Bronchial epithelial cell (primary cell): Measurements from ENCODE around the gene MTHFSD. TPM values are rescaled to one million over a fixed set of nuclear protein-coding genes. Genes with fewer than 3 reads are reported as not detected.

Experiments used
- DNase-seq: peaks from one replicate; pipeline ENCODE4 v3.0.0-alpha.2; 2010; ENCODE audit warnings: low read depth
- FAIRE-seq: peaks from 2 replicates; lab custom pipeline; 2011; peaks lifted over from hg19 to GRCh38; lab: Jason Lieb, UNC
- H3K27me3 ChIP-seq: 2 replicates; pipeline ENCODE4 v1.5.1; 2011; ENCODE audit warnings: low read length; ENCODE audit not compliant: control insufficient read depth, insufficient read depth
- H3K36me3 ChIP-seq: 2 replicates; pipeline ENCODE4 v1.5.1; 2011; ENCODE audit warnings: low read length; ENCODE audit not compliant: control insufficient read depth, insufficient read depth
- H3K4me3 ChIP-seq: 2 replicates; pipeline ENCODE4 v1.5.1; 2011; ENCODE audit warnings: mild to moderate bottlenecking, low read depth, low read length, control low read depth
- CTCF ChIP-seq: IDR thresholded peaks from 2 replicates; pipeline ENCODE4 v1.5.1; 2011; ENCODE audit warnings: mild to moderate bottlenecking, moderate library complexity, low read length, control low read depth, inconsistent platforms; ENCODE audit not compliant: insufficient read depth, severe bottlenecking
- total RNA-seq: library from RNA; depleted of rRNA; stranded (reverse); fragments of >200 nt; gene quantifications from 2 replicates; pipeline ENCODE4 v1.2.1, GENCODE V29; 2014

The MTHFSD gene
- total RNA-seq, 1 donor from 2014 or later: 13.2 TPM

GRCh38 chr16:86519007-86519648 lies 35.9 kb downstream of the MTHFSD start:
- no peak overlapping the region for H3K4me3 ChIP-seq

GRCh38 chr16:86517652-86518258 lies 37.3 kb downstream of the MTHFSD start:
- no peaks in the 10 kb centered on the region for H3K36me3 ChIP-seq
- H3K4me3 ChIP-seq: no peak overlapping the region
- FAIRE-seq (peak; percentile 18), DNase-seq (peak; percentile 13)
- peak; percentile 69 for TF ChIP-seq CTCF
- H3K27me3 ChIP-seq: peaks cover 48% of the 10 kb centered on the region

More at GRCh38 chr16:86519007-86519648, 35.9 kb downstream of the MTHFSD start:
- no peak for DNase-seq
- no peak for TF ChIP-seq CTCF
- peaks cover 37% of the 10 kb centered on the region for H3K27me3 ChIP-seq
- H3K36me3 ChIP-seq: no peaks in the 10 kb centered on the region
- no peak for FAIRE-seq

GRCh38 chr16:86517033-86517432 lies 38.0 kb downstream of the MTHFSD start:
- peaks cover 53% of the 10 kb centered on the region for H3K27me3 ChIP-seq
- H3K4me3 ChIP-seq: no peak overlapping the region
- H3K36me3 ChIP-seq: no peaks in the 10 kb centered on the region
- DNase-seq (no peak), FAIRE-seq (no peak)
- no peak for TF ChIP-seq CTCF

- DNase-seq (no peak), FAIRE-seq (no peak)
- H3K4me3 ChIP-seq: no peak overlapping the region
- H3K36me3 ChIP-seq: no peaks in the 10 kb centered on the region
- no peak for TF ChIP-seq CTCF
- H3K27me3 ChIP-seq: peaks cover 57% of the 10 kb centered on the region
Measured at GRCh38 chr16:86516623-86517003, 38.4 kb downstream of the MTHFSD start.

- FAIRE-seq: no peak
- Histone ChIP-seq H3K36me3 (no peaks in the 10 kb centered on the region), H3K4me3 (no peak overlapping the region), H3K27me3 (peaks cover 59% of the 10 kb centered on the region)
- DNase-seq: no peak
- no peak for TF ChIP-seq CTCF
Measured at GRCh38 chr16:86515777-86516622, 39.0 kb downstream of the MTHFSD start.
